Hepatocyte (in vitro differentiated cells): Measurements from ENCODE around the gene LRRC28. TPM values are rescaled to one million over a fixed set of nuclear protein-coding genes. Genes with fewer than 3 reads are reported as not detected.
A peak's percentile ranks its signal among the peaks of the same experiment; 100 is the strongest.

Experiments used
- DNase-seq: peaks from one replicate; pipeline ENCODE4 v3.0.0-alpha.2; 2016; ENCODE audit warnings: low spot score
- H2AFZ ChIP-seq: fragments of 200-600 bp; sonication (generic); 2 replicates; pipeline ENCODE4 v1.6.0; 2016; ENCODE audit warnings: antibody characterized with exemption, mild to moderate bottlenecking
- H3K27ac ChIP-seq: fragments of 200-600 bp; sonication (generic); 2 replicates; pipeline ENCODE4 v1.5.1; 2016; ENCODE audit warnings: mild to moderate bottlenecking
- H3K27me3 ChIP-seq: fragments of 200-600 bp; sonication (generic); 2 replicates; pipeline ENCODE4 v1.6.1; 2016
- H3K36me3 ChIP-seq: fragments of 200-600 bp; sonication (generic); replicated peaks from 2 replicates; pipeline ENCODE4 v1.5.1; 2016; ENCODE audit warnings: low read depth; ENCODE audit not compliant: insufficient read depth
- H3K4me1 ChIP-seq: fragments of 200-600 bp; sonication (generic); 2 replicates; pipeline ENCODE4 v1.5.1; 2016; ENCODE audit warnings: mild to moderate bottlenecking, moderate library complexity; ENCODE audit not compliant: insufficient read depth
- H3K4me2 ChIP-seq: fragments of 200-600 bp; sonication (generic); 2 replicates; pipeline ENCODE4 v1.6.0; 2016
- H3K4me3 ChIP-seq: fragments of 200-600 bp; sonication (generic); 2 replicates; pipeline ENCODE4 v1.5.1; 2016; ENCODE audit warnings: mild to moderate bottlenecking
- H3K79me2 ChIP-seq: fragments of 200-600 bp; sonication (generic); 2 replicates; pipeline ENCODE4 v1.6.0; 2017; ENCODE audit warnings: mild to moderate bottlenecking
- H3K9me2 ChIP-seq: fragments of 200-600 bp; sonication (generic); replicated peaks from 2 replicates; pipeline ENCODE4 v1.6.0; 2017; ENCODE audit warnings: mild to moderate bottlenecking; ENCODE audit not compliant: insufficient read depth
- H3K9me3 ChIP-seq: fragments of 200-600 bp; sonication (generic); 2 replicates; pipeline ENCODE4 v1.5.1; 2016; ENCODE audit warnings: low read depth, mild to moderate bottlenecking
- H4K20me1 ChIP-seq: fragments of 200-600 bp; sonication (generic); 2 replicates; pipeline ENCODE4 v1.6.0; 2016; ENCODE audit warnings: mild to moderate bottlenecking; ENCODE audit not compliant: insufficient read depth, poor library complexity, severe bottlenecking
- EZH2 ChIP-seq: fragments of 200-600 bp; sonication (generic); IDR thresholded peaks from 2 replicates; pipeline ENCODE4 v1.6.1; 2016; ENCODE audit warnings: antibody characterized with exemption, mild to moderate bottlenecking, borderline replicate concordance
- EZH2phosphoT487 ChIP-seq: fragments of 200-600 bp; sonication (generic); IDR thresholded peaks from one replicate; pipeline ENCODE4 v1.6.1; 2018; ENCODE audit warnings: antibody characterized with exemption, mild to moderate bottlenecking, low read depth, moderate library complexity; ENCODE audit not compliant: unreplicated experiment, severe bottlenecking
- WGBS: methylation state at CpG from one replicate; pipeline ENCODE4 v1.1.6; 2016; ENCODE audit warnings: low lambda C conversion rate; ENCODE audit errors: missing lambda C conversion rate; 5-methylcytosine and 5-hydroxymethylcytosine counted together
- polyA plus RNA-seq: library from polyadenylated mRNA; unstranded; fragments of >200 nt; fragmentation: Nextera tagmentation; extraction: Ambion mirVana; gene quantifications from 2 replicates; pipeline ENCODE4 v1.2.1, GENCODE V29; 2016
- total RNA-seq: library from RNA; depleted of rRNA; stranded (reverse); fragments of >200 nt; gene quantifications from 2 replicates; pipeline ENCODE4 v1.2.3, GENCODE V29; 2014
- TF ChIP-seq, protein P1 (sequence below): fragments of 200-600 bp; sonication (generic); IDR thresholded peaks from 2 replicates; pipeline ENCODE4 v1.5.1; 2016; ENCODE audit warnings: antibody characterized with exemption, mild to moderate bottlenecking; ENCODE audit not compliant: poor library complexity

The LRRC28 gene
- total and polyA plus RNA-seq, 2 experiments from 2014 or later = 32.1 to 55.5 TPM

GRCh38 chr15:99438224-99438585 is 186.9 kb downstream of the LRRC28 start:
- Histone ChIP-seq H2AFZ (no peak overlapping the region), H3K27me3 (no peaks in the 10 kb centered on the region), H3K9me2 (no peaks in the 10 kb centered on the region), H3K79me2 (no peaks in the 10 kb centered on the region), H3K27ac (no peak overlapping the region), H3K4me1 (peaks cover 32% of the 10 kb centered on the region), H4K20me1 (no peaks in the 10 kb centered on the region), H3K4me3 (no peak overlapping the region), H3K36me3 (no peaks in the 10 kb centered on the region), H3K9me3 (no peaks in the 10 kb centered on the region), H3K4me2 (no peak overlapping the region)
- no peak for DNase-seq
- TF ChIP-seq, protein P1, sequence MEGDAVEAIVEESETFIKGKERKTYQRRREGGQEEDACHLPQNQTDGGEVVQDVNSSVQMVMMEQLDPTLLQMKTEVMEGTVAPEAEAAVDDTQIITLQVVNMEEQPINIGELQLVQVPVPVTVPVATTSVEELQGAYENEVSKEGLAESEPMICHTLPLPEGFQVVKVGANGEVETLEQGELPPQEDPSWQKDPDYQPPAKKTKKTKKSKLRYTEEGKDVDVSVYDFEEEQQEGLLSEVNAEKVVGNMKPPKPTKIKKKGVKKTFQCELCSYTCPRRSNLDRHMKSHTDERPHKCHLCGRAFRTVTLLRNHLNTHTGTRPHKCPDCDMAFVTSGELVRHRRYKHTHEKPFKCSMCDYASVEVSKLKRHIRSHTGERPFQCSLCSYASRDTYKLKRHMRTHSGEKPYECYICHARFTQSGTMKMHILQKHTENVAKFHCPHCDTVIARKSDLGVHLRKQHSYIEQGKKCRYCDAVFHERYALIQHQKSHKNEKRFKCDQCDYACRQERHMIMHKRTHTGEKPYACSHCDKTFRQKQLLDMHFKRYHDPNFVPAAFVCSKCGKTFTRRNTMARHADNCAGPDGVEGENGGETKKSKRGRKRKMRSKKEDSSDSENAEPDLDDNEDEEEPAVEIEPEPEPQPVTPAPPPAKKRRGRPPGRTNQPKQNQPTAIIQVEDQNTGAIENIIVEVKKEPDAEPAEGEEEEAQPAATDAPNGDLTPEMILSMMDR = no peak
- TF ChIP-seq EZH2phosphoT487 = no peak
- TF ChIP-seq EZH2 = no peak
- WGBS = 96% methylated on average over 11 of the region's 11 CpGs

- no peaks in the 10 kb centered on the region for H3K27me3 ChIP-seq
- H3K9me2 ChIP-seq = no peaks in the 10 kb centered on the region
- H3K4me3 ChIP-seq = no peak overlapping the region
- TF ChIP-seq EZH2phosphoT487 = no peak
- no peak for TF ChIP-seq EZH2
- TF ChIP-seq, protein P1 = no peak
- no peaks in the 10 kb centered on the region for H3K9me3 ChIP-seq
- no peak overlapping the region for H3K27ac ChIP-seq
- H3K79me2 ChIP-seq = no peaks in the 10 kb centered on the region
- DNase-seq = no peak
- H3K36me3 ChIP-seq = no peaks in the 10 kb centered on the region
- peak overlapping the region; percentile 1 for H2AFZ ChIP-seq
- H3K4me1 ChIP-seq = peaks cover 27% of the 10 kb centered on the region
- H4K20me1 ChIP-seq = no peaks in the 10 kb centered on the region
- 67% methylated on average over 24 of the region's 24 CpGs for WGBS
- H3K4me2 ChIP-seq = peak overlapping the region; percentile 51
Measured at GRCh38 chr15:99438691-99439523, 187.6 kb downstream of the LRRC28 start.

DNA sequence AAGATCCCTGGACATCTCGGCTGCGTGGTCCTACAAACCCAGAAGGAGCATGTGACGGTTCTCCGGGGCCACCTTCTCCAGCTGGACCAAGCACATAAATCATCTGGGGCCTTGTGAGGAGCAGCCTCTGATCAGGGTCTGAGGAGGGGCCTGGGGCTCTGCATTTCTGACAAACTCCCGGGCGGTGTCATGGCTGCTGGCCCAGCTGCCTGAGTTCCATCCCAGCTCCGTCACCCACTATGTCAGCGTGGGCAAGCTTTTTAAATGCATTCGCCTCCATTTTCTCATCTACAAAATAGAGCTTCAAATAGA is 188.2 kb downstream of the LRRC28 start:
- Histone ChIP-seq H3K4me3 (no peak overlapping the region), H3K27ac (no peak overlapping the region), H3K79me2 (no peaks in the 10 kb centered on the region), H3K9me3 (no peaks in the 10 kb centered on the region), H3K27me3 (no peaks in the 10 kb centered on the region), H3K9me2 (no peaks in the 10 kb centered on the region), H3K4me1 (peaks cover 27% of the 10 kb centered on the region), H3K4me2 (no peak overlapping the region), H2AFZ (no peak overlapping the region), H4K20me1 (no peaks in the 10 kb centered on the region), H3K36me3 (no peaks in the 10 kb centered on the region)
- DNase-seq = no peak
- 97% methylated on average over 9 of the region's 9 CpGs for WGBS
- TF ChIP-seq, protein P1 = no peak
- TF ChIP-seq EZH2phosphoT487 (no peak), EZH2 (no peak)
